NCI-H1048 (cell line): ENCODE data around the gene B3GALNT2.
A peak's percentile ranks its signal among the peaks of the same experiment; 100 is the strongest.

Experiments
- DNase-seq: peaks from one replicate; lab custom pipeline; 2025; lab: John Stamatoyannopoulos, UW

B3GALNT2 gene

GRCh38 chr1:235450886-235451483 is 53.3 kb downstream of the B3GALNT2 start:
- no peak for DNase-seq

- no peak for DNase-seq
Measured at GRCh38 chr1:235450433-235450832, 53.8 kb downstream of the B3GALNT2 start.

DNA sequence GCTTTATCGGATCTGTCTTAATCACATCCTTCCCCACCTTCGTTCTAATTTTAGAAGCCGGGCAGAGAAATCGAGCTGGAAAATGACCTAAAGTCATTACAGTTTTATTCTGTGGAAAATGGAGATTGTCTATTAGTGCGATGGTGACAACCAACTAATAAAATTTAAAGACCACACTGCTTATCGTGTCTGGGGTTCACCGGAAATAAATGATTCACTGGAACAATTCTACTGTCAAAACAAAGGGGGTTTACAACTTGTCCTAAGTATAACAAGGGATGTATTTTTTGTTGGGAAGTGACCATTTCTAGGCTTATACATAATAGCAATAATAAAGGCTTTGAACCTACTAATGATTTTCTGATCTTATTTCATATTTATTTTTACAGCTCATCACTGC is 55.6 kb downstream of the B3GALNT2 start:
- no peak for DNase-seq

DNA sequence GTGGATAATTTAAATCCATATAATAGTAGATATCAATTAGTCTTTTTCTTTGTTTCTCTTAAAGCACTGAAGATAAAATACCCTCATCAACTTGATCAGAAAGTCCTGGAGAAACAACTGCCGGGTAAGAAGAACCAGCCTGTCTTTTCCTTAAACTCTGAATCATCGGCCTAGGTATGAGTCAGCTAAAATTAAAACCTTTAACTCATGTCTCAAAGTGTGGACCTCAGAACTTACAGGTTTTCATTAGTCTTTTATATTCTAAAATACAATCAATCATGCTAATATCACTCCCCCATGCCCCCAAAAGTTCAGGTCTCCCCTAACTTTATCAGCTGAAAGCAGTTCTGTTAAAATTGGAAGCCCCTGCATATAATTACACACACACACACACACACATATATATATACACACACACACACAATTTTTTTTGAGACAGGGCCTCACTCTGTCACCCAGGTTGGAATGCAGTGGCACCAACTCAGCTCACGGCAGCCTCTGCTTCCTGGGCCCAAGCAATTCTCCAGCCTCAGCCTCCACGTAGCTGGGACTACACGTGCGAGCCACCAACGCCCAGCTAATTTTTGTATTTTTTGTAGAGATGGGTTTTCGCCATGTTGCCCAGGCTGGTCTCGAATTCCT is 61.3 kb downstream of the B3GALNT2 start:
- DNase-seq: no peak

- no peak for DNase-seq
Measured at GRCh38 chr1:235441159-235441685, 63.0 kb downstream of the B3GALNT2 start.

GRCh38 chr1:235434001-235434400 is 70.3 kb downstream of the B3GALNT2 start:
- no peak for DNase-seq

- no peak for DNase-seq
Measured at GRCh38 chr1:235430991-235431390, 73.3 kb downstream of the B3GALNT2 start.

- no peak for DNase-seq
Measured at GRCh38 chr1:235429143-235429542, 75.1 kb downstream of the B3GALNT2 start.

- no peak for DNase-seq
Measured at GRCh38 chr1:235427447-235427846, 76.8 kb downstream of the B3GALNT2 start.

DNA sequence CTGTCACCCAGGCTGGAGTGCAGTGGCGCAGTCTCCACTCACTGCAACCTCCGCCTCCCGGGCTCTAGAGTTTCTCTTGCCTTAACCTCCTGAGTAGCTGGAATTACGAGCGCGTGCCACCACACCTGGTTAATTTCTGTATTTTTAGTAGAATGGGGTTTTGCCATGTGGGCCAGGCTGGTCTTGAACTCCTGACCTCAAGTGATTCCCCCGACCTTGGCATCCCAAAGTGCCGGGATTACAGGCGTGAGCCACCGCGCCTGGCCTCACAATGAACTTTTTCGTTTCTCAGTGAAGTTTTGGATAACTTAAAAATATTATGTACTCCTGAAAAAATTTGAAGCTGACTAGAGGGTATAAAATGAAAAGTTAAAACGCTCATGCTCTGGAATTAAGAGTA is 77.6 kb downstream of the B3GALNT2 start:
- DNase-seq: no peak

GRCh38 chr1:235426143-235426542 is 78.1 kb downstream of the B3GALNT2 start:
- no peak for DNase-seq

- no peak for DNase-seq
Measured at GRCh38 chr1:235425357-235425756, 78.9 kb downstream of the B3GALNT2 start.

- DNase-seq: no peak
Measured at GRCh38 chr1:235424092-235424491, 80.2 kb downstream of the B3GALNT2 start.

- no peak for DNase-seq
Measured at GRCh38 chr1:235423214-235423652, 81.0 kb downstream of the B3GALNT2 start.

GRCh38 chr1:235421751-235422150 is 82.5 kb downstream of the B3GALNT2 start:
- no peak for DNase-seq

DNA sequence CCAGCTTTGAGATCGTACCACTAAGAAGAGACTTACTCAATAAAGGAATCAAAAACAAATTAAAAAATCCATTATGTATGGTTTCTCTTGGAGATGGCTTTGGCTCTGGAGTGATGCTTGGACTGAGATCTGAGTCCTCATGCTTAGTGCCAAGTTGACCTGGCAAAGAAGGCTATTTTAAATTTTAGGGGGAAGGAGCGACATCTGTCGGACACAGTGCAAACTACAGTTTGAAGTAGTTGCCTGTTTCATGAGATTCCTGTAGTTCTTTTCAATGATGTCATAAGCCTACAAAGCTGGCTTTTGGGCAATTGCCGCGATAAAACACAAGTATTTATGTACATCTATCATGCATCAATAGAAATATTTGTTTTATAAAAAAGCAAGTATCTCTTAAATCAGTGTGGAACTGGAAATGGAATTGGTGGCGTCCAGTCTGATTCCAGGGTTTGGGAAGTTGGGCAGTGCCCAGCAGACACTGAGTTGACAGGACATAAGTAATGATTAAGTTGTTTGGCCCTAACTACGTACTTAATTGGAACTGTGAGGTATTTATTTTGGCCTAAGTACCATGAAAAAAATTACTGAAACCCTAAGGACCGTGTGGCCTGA is 87.1 kb downstream of the B3GALNT2 start:
- peak; percentile 40 for DNase-seq

DNA sequence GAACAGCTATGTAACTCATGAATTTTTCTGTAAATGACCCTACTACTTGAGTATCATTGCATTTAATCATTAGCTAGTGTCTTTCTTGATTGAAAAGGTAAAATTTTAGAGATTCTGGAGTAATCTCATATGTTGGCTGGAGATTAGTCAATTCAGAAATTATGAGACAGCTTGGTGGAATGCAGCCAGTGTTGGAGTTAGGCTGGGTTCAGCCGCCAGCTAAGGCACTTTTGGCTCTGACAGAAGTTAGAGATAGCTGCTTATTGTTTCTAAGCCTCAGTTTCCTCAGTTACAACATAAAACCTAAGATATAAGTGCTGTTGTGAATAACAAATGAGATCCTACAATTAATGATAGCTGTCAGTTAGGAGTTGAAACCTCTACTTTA is 87.6 kb downstream of the B3GALNT2 start:
- DNase-seq: no peak

- peak; percentile 12 for DNase-seq
Measured at GRCh38 chr1:235415008-235415904, 89.0 kb downstream of the B3GALNT2 start.

DNA sequence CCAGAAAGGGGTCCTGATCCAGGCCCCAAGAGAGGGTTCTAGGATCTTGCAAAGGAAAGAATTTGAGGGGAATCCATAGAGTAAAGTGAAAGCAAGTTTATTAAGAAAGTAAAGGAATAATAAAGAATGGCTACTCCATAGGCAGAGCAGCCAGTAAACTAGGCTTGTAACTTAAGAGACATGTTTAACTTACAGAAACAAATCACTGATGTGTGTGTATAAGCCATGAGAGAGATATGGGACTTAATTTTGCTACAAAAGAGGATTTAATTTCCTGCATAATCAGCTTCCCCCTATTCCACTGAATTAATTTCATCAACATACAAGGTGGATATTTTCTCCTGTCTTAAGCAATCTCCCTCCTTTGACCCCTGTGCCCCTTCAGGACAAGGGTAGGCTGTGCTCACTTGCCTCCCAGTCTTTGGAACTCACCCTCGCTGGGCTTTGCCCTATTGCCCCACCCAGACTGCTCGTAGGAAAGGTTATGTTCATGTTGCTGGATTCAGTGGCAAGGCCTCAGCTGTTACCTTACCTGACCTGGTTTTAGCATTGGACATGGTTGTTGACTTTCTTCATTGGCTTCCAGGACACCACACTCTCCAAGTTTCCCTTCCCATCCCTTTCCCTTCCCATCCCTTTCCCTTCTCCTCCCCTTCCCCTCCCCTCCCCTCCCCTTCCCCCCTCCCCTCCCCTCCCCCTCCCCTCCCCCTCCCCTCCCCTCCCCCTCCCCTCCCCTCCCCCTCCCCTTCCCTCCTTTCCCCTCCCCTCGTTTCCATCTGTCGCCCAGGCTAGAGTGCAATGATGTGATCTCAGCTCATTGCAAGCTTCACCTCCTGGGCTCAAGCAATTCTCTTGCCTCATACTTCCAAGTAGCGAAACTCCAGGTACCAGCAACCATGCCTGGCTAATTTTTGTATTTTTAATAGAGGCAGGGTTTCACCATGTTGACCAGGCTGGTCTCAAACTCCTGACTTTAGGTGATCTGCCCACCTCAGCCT is 92.5 kb downstream of the B3GALNT2 start:
- DNase-seq: no peak

- DNase-seq: no peak
Measured at GRCh38 chr1:235410467-235410866, 93.8 kb downstream of the B3GALNT2 start.
